ENCODE results near the gene PCA3.

DNA sequence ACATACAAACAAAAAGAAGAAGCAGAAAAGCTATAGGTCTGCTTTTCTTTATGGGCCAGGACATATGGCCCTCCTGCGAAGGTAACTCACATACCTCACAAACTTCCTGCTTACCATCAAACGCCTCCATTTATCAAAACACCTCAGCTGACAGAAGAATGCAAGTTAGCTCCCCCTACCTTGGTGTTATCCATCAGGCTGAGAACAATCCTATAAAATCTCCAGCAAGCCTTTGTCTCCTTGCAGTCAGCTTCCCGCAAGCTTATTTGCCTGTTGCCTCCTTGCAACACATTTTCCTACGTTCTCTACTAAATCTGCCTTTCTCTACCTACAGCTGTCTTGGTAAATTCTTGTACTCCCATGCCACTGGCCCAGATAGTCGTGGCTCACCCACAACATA, 22.7 kb upstream of the PCA3 start:
- TF ChIP-seq EP300 (IDR thresholded peaks at IDR 0.05; ENCODE audit: borderline replicate concordance in 1 of 2, low read depth in 2 of 2, low read length in 2 of 2): no peak
- TF ChIP-seq BACH1 (IDR thresholded peaks at IDR 0.05; ENCODE audit: low read length): no peak
- TF ChIP-seq RFX5 (IDR thresholded peaks at IDR 0.05; ENCODE audit: borderline replicate concordance, low read depth, low read length): no peak
- TF ChIP-seq, protein P1, sequence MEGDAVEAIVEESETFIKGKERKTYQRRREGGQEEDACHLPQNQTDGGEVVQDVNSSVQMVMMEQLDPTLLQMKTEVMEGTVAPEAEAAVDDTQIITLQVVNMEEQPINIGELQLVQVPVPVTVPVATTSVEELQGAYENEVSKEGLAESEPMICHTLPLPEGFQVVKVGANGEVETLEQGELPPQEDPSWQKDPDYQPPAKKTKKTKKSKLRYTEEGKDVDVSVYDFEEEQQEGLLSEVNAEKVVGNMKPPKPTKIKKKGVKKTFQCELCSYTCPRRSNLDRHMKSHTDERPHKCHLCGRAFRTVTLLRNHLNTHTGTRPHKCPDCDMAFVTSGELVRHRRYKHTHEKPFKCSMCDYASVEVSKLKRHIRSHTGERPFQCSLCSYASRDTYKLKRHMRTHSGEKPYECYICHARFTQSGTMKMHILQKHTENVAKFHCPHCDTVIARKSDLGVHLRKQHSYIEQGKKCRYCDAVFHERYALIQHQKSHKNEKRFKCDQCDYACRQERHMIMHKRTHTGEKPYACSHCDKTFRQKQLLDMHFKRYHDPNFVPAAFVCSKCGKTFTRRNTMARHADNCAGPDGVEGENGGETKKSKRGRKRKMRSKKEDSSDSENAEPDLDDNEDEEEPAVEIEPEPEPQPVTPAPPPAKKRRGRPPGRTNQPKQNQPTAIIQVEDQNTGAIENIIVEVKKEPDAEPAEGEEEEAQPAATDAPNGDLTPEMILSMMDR (IDR thresholded peaks at IDR 0.05; ENCODE audit: control extremely low read depth in 1 of 3, insufficient read depth in 1 of 3, low read depth in 1 of 3, low read length in 3 of 3): no peak
- no peak for TF ChIP-seq CBX5 (IDR thresholded peaks at IDR 0.05; ENCODE audit: low read depth, low read length)
- TF ChIP-seq POLR2A (IDR thresholded peaks at IDR 0.05; ENCODE audit: control extremely low read depth in 1 of 2, low read depth in 2 of 2, low read length in 2 of 2): no peak
- no peak for TF ChIP-seq POLR2AphosphoS5 (IDR thresholded peaks at IDR 0.05; ENCODE audit: low read depth, low read length)
- TF ChIP-seq CEBPB (IDR thresholded peaks at IDR 0.05; ENCODE audit: low read depth, low read length): no peak
- TF ChIP-seq EZH2 (IDR thresholded peaks at IDR 0.05; ENCODE audit: low read depth, low read length, severe bottlenecking): no peak
- no peak for TF ChIP-seq RAD21 (IDR thresholded peaks at IDR 0.05 in 1 of 2, conservative IDR thresholded peaks at IDR 0.05 in 1 of 2; ENCODE audit: low read depth in 2 of 2, low read length in 2 of 2)
- TF ChIP-seq MAX (IDR thresholded peaks at IDR 0.05): no peak
- no peak for TF ChIP-seq TAF1 (IDR thresholded peaks at IDR 0.05; ENCODE audit: low read depth, low read length)

Data from H1 (cell line).